Neural progenitor cell (in vitro differentiated cells): Measurements from ENCODE around the gene RNF217. TPM values are rescaled to one million over a fixed set of nuclear protein-coding genes. Genes with fewer than 3 reads are reported as not detected.

Experiments
- DNase-seq: peaks from one replicate; pipeline ENCODE4 v3.0.0-alpha.2; 2016; ENCODE audit warnings: low spot score
- H2AFZ ChIP-seq: fragments of 200-600 bp; sonication (generic); replicated peaks from 2 replicates; pipeline ENCODE4 v1.6.1; 2016; ENCODE audit warnings: antibody characterized with exemption
- H3F3A ChIP-seq: fragments of 200-600 bp; sonication (generic); 2 replicates; pipeline ENCODE4 v1.6.1; 2016; ENCODE audit warnings: antibody characterized with exemption, low read depth
- H3K27ac ChIP-seq: fragments of 200-600 bp; sonication (generic); 2 replicates; pipeline ENCODE4 v1.5.1; 2016; ENCODE audit warnings: mild to moderate bottlenecking
- H3K27me3 ChIP-seq: fragments of 200-600 bp; sonication (generic); 2 replicates; pipeline ENCODE4 v1.6.1; 2016; ENCODE audit warnings: mild to moderate bottlenecking, moderate library complexity
- H3K36me3 ChIP-seq: fragments of 200-600 bp; sonication (generic); 2 replicates; pipeline ENCODE4 v1.5.1; 2016
- H3K4me1 ChIP-seq: fragments of 200-600 bp; sonication (generic); 2 replicates; pipeline ENCODE4 v1.6.1; 2016; ENCODE audit warnings: mixed run types
- H3K4me2 ChIP-seq: fragments of 200-600 bp; sonication (generic); 2 replicates; pipeline ENCODE4 v1.6.1; 2016
- H3K4me3 ChIP-seq: fragments of 200-600 bp; sonication (generic); 2 replicates; pipeline ENCODE4 v1.5.1; 2016
- H3K79me2 ChIP-seq: fragments of 200-600 bp; sonication (generic); 2 replicates; pipeline ENCODE4 v1.6.1; 2016; ENCODE audit warnings: low read depth
- H3K9ac ChIP-seq: fragments of 200-600 bp; sonication (generic); 2 replicates; pipeline ENCODE4 v1.6.1; 2016
- H3K9me3 ChIP-seq: fragments of 200-600 bp; sonication (generic); 2 replicates; pipeline ENCODE4 v1.5.1; 2016; ENCODE audit warnings: low read depth
- H4K20me1 ChIP-seq: fragments of 200-600 bp; sonication (generic); 2 replicates; pipeline ENCODE4 v1.6.1; 2016; ENCODE audit warnings: low read depth
- H3K27ac Mint-ChIP-seq: 3 replicates; pipeline ENCODE4 v1.8.0; 2021; ENCODE audit warnings: mixed read lengths
- H3K27me3 Mint-ChIP-seq: 2 replicates; pipeline ENCODE4 v1.8.0; 2022; ENCODE audit warnings: low read depth, mild to moderate bottlenecking, inconsistent platforms, moderate library complexity, mixed read lengths; ENCODE audit not compliant: insufficient read depth
- H3K36me3 Mint-ChIP-seq: 3 replicates; pipeline ENCODE4 v1.8.0; 2021; ENCODE audit warnings: mixed read lengths
- H3K4me1 Mint-ChIP-seq: 3 replicates; pipeline ENCODE4 v1.8.0; 2021; ENCODE audit warnings: mixed read lengths
- H3K4me3 Mint-ChIP-seq: 3 replicates; pipeline ENCODE4 v1.8.0; 2021; ENCODE audit warnings: mild to moderate bottlenecking, moderate library complexity, mixed read lengths
- H3K9me3 Mint-ChIP-seq: 3 replicates; pipeline ENCODE4 v1.8.0; 2020; ENCODE audit warnings: mixed read lengths
- CTCF ChIP-seq: fragments of 200-600 bp; sonication (generic); IDR thresholded peaks from 2 replicates; pipeline ENCODE4 v1.5.1; 2017; ENCODE audit warnings: antibody characterized with exemption, mild to moderate bottlenecking
- EZH2 ChIP-seq: fragments of 200-600 bp; sonication (generic); IDR thresholded peaks from 2 replicates; pipeline ENCODE4 v1.6.1; 2017; ENCODE audit warnings: antibody characterized with exemption, mild to moderate bottlenecking, moderate library complexity
- EZH2phosphoT487 ChIP-seq: fragments of 200-600 bp; sonication (generic); IDR thresholded peaks from 2 replicates; pipeline ENCODE4 v1.6.1; 2017; ENCODE audit warnings: antibody characterized with exemption
- total RNA-seq: library from RNA; depleted of rRNA; stranded (reverse); fragments of >200 nt; gene quantifications from 2 replicates; pipeline ENCODE4 v1.2.3, GENCODE V29; 2015; ENCODE audit warnings: low replicate concordance

Gene RNF217
- total RNA-seq, 1 donor from 2014 or later, result 24.1 TPM

DNA sequence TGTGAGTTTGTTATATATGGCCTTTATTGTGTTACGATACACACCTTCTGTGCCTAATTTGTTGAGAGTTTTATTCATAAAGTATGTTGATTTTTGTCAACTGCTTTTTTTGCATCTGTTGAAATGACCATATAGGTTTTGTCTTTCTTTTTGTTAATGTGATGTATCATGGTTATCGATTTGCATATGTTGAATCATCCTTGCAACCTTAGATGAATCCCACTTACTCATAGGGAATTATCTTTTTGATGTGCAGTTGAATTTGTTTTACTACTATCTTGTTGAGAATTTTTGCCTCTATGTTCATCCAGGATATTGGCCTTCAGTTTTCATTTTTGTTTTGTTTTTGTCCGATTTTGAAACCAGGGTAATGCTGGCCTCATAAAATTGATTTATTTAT, 145.7 kb downstream of the RNF217 start:
- peaks cover 23% of the 10 kb centered on the region for H3K4me1 Mint-ChIP-seq
- H3K27ac Mint-ChIP-seq, result no peak overlapping the region
- Histone ChIP-seq H3K4me2 (no peak overlapping the region), H3K4me3 (no peak overlapping the region), H4K20me1 (peaks cover 5% of the 10 kb centered on the region), H2AFZ (no peak overlapping the region), H3K9ac (no peak overlapping the region), H3K36me3 (no peaks in the 10 kb centered on the region), H3K79me2 (no peaks in the 10 kb centered on the region), H3K9me3 (peaks cover 14% of the 10 kb centered on the region), H3K27me3 (no peaks in the 10 kb centered on the region), H3K4me1 (peaks cover 26% of the 10 kb centered on the region), H3K27ac (no peak overlapping the region), H3F3A (peaks cover 23% of the 10 kb centered on the region)
- no peak overlapping the region for H3K4me3 Mint-ChIP-seq
- TF ChIP-seq CTCF, result no peak
- TF ChIP-seq EZH2phosphoT487, result no peak
- no peak for TF ChIP-seq EZH2
- H3K36me3 Mint-ChIP-seq, result peaks cover 7% of the 10 kb centered on the region
- no peak for DNase-seq
- peaks cover 51% of the 10 kb centered on the region for H3K9me3 Mint-ChIP-seq
- H3K27me3 Mint-ChIP-seq, result no peaks in the 10 kb centered on the region

DNA sequence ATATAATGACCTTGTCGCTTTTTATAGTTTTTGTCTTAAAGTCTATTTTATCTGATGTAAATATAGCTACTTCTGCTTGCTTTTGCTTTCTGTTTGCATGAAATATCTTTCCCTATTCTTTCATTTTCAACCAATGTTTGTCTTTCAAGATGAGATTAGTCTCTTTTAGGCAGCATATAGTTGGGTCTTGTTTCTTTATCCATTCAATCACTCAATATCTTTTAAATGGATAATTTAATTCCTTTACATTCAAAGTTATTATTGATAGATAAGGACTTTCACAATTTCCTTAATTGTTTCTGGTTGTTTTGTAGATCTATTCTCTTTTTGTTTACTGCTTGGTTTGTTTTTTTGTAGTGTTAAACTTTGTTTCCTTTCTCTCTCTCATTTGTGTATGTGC, 147.8 kb downstream of the RNF217 start:
- H3K9me3 Mint-ChIP-seq, result peaks cover 54% of the 10 kb centered on the region
- no peaks in the 10 kb centered on the region for H4K20me1 ChIP-seq
- no peaks in the 10 kb centered on the region for H3K36me3 ChIP-seq
- no peak overlapping the region for H3K4me3 Mint-ChIP-seq
- H3K27ac ChIP-seq, result no peak overlapping the region
- H3K4me1 Mint-ChIP-seq, result peaks cover 2% of the 10 kb centered on the region
- no peak for DNase-seq
- H2AFZ ChIP-seq, result no peak overlapping the region
- H3K27me3 Mint-ChIP-seq, result no peaks in the 10 kb centered on the region
- H3K79me2 ChIP-seq, result no peaks in the 10 kb centered on the region
- no peak overlapping the region for H3K4me2 ChIP-seq
- no peaks in the 10 kb centered on the region for H3K27me3 ChIP-seq
- TF ChIP-seq EZH2 (no peak), CTCF (no peak), EZH2phosphoT487 (no peak)
- H3K9ac ChIP-seq, result no peak overlapping the region
- H3K36me3 Mint-ChIP-seq, result peaks cover 8% of the 10 kb centered on the region
- H3K4me1 ChIP-seq, result peaks cover 4% of the 10 kb centered on the region
- no peak overlapping the region for H3K4me3 ChIP-seq
- peaks cover 14% of the 10 kb centered on the region for H3K9me3 ChIP-seq
- no peak overlapping the region for H3K27ac Mint-ChIP-seq
- peaks cover 5% of the 10 kb centered on the region for H3F3A ChIP-seq

GRCh38 chr6:125111219-125111983, 149.2 kb downstream of the RNF217 start:
- H3K36me3 ChIP-seq, result no peaks in the 10 kb centered on the region
- no peak overlapping the region for H3K4me2 ChIP-seq
- TF ChIP-seq EZH2phosphoT487 (no peak), EZH2 (no peak), CTCF (no peak)
- no peaks in the 10 kb centered on the region for H3F3A ChIP-seq
- H4K20me1 ChIP-seq, result no peaks in the 10 kb centered on the region
- H3K36me3 Mint-ChIP-seq, result peaks cover 8% of the 10 kb centered on the region
- no peak for DNase-seq
- H3K27ac ChIP-seq, result no peak overlapping the region
- H3K9me3 ChIP-seq, result peaks cover 14% of the 10 kb centered on the region
- no peak overlapping the region for H3K27ac Mint-ChIP-seq
- no peaks in the 10 kb centered on the region for H3K4me1 ChIP-seq
- no peaks in the 10 kb centered on the region for H3K27me3 Mint-ChIP-seq
- no peaks in the 10 kb centered on the region for H3K79me2 ChIP-seq
- no peaks in the 10 kb centered on the region for H3K27me3 ChIP-seq
- H3K9me3 Mint-ChIP-seq, result peaks cover 50% of the 10 kb centered on the region
- no peak overlapping the region for H2AFZ ChIP-seq
- H3K4me3 Mint-ChIP-seq, result no peak overlapping the region
- H3K4me3 ChIP-seq, result no peak overlapping the region
- no peak overlapping the region for H3K9ac ChIP-seq
- no peaks in the 10 kb centered on the region for H3K4me1 Mint-ChIP-seq
